HFFc6 (cell line): ENCODE data around the gene PPP1R37. TPM values are rescaled to one million over a fixed set of nuclear protein-coding genes. Genes with fewer than 3 reads are reported as not detected.

Source experiments
- DNase-seq: peaks from one replicate; pipeline ENCODE4 v3.0.0-alpha.2; 2018
- H3K27ac Mint-ChIP-seq: 2 replicates; pipeline ENCODE4 v1.8.0; 2020; ENCODE audit warnings: mild to moderate bottlenecking, mixed read lengths
- H3K27me3 Mint-ChIP-seq: 2 replicates; pipeline ENCODE4 v1.8.0; 2021; ENCODE audit warnings: mild to moderate bottlenecking, moderate library complexity, mixed read lengths; ENCODE audit not compliant: insufficient read depth
- H3K36me3 Mint-ChIP-seq: 2 replicates; pipeline ENCODE4 v1.8.0; 2021; ENCODE audit warnings: low read depth, mixed read lengths
- H3K4me1 Mint-ChIP-seq: 2 replicates; pipeline ENCODE4 v1.8.0; 2020; ENCODE audit warnings: low read depth, mixed read lengths
- H3K4me3 Mint-ChIP-seq: 2 replicates; pipeline ENCODE4 v1.8.0; 2020; ENCODE audit warnings: mild to moderate bottlenecking, moderate library complexity, mixed read lengths
- H3K9me3 Mint-ChIP-seq: 2 replicates; pipeline ENCODE4 v1.8.0; 2020; ENCODE audit warnings: mild to moderate bottlenecking, mixed read lengths
- total RNA-seq, 6 experiments: library from RNA; stranded (reverse); fragmentation: NEBNext Ultra II Directional; extraction: Animal tissue kit (Norgen Biotek cat#: 25700); gene quantifications; 2 replicates in 1 of 6; 3 replicates in 5 of 6; pipeline ENCODE4 v1.2.3, GENCODE V29; 2021
- TF ChIP-seq, protein P1 (sequence below): fragments of 200-600 bp; sonication (generic); IDR thresholded peaks from 2 replicates; pipeline ENCODE4 v1.5.0; 2021; ENCODE audit warnings: antibody characterized with exemption, mild to moderate bottlenecking

The PPP1R37 gene
- total RNA-seq, 6 experiments from 2014 or later: 20.4 to 27.4 (median 21.6) TPM

DNA sequence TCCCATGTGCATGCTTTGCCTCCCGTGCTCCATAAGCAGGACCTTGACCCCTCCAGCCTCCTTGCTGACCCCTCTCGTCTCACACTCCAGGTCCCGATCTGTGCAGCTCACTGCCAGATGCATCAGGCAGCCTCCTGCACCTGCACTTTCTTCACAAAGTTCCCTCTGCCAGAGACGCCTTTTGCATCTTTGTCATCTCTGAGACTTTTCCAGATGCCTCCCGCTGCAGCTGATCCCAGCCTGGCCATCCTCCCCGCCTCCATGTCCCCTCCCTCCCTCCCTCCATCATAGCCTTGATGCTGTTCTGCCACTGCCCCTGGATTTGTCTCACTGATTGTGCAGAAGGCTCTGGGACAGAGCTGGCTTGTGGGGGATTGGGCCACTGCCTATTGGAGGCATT is 29.9 kb downstream of the PPP1R37 start:
- Mint-ChIP-seq H3K36me3 (no peaks in the 10 kb centered on the region), H3K4me3 (no peak overlapping the region), H3K27me3 (peaks cover 2% of the 10 kb centered on the region), H3K4me1 (peaks cover 10% of the 10 kb centered on the region; the same call in 1 of the 2 replicates), H3K27ac (no peak overlapping the region), H3K9me3 (no peaks in the 10 kb centered on the region)
- TF ChIP-seq, protein P1, sequence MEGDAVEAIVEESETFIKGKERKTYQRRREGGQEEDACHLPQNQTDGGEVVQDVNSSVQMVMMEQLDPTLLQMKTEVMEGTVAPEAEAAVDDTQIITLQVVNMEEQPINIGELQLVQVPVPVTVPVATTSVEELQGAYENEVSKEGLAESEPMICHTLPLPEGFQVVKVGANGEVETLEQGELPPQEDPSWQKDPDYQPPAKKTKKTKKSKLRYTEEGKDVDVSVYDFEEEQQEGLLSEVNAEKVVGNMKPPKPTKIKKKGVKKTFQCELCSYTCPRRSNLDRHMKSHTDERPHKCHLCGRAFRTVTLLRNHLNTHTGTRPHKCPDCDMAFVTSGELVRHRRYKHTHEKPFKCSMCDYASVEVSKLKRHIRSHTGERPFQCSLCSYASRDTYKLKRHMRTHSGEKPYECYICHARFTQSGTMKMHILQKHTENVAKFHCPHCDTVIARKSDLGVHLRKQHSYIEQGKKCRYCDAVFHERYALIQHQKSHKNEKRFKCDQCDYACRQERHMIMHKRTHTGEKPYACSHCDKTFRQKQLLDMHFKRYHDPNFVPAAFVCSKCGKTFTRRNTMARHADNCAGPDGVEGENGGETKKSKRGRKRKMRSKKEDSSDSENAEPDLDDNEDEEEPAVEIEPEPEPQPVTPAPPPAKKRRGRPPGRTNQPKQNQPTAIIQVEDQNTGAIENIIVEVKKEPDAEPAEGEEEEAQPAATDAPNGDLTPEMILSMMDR: no peak
- no peak for DNase-seq

DNA sequence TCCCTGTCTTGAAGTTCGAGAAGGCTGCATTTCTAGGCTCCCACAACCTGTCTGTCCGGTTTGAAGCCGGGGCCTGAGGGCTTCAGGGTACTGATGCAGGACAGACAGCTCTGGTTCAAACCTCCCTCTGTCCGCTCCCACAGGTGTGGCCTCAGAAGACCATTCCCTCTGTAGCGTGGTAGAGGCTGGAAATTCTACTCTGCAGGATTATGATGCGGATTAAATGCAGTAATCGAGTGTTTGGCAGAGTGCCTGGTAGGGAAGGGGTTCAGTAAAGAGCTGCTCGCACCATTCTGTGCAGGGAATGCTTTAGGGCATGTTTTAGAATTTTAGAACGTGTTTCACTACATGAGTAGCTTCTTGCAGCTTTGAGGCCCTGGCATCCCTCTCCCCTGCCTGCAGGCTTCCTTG is 30.5 kb downstream of the PPP1R37 start:
- Mint-ChIP-seq H3K27ac (no peak overlapping the region), H3K27me3 (peaks cover 2% of the 10 kb centered on the region), H3K9me3 (no peaks in the 10 kb centered on the region), H3K4me1 (peaks cover 10% of the 10 kb centered on the region; the same call in 1 of the 2 replicates), H3K4me3 (no peak overlapping the region), H3K36me3 (no peaks in the 10 kb centered on the region)
- TF ChIP-seq, protein P1: no peak
- no peak for DNase-seq

DNA sequence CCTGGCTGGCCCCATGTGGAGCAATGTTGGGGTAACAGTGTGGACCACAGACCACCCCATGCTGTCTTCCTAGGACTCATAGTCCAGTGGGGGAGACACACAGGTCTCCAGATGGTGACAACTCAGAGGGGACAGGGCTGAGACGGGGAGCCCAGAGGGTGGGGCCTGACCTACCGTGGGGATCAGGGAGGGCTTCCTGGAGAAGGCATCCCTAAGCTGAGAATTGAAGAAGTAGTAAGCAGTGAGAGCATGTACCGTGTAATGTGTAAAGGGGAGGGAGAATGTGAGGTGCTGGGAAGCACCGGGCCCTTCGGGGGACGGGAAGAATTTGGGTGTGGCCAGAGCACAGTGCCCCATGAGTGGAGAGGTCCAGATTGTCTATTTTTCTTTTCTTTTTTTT is 31.0 kb downstream of the PPP1R37 start:
- peaks cover 10% of the 10 kb centered on the region; the same call in 1 of the 2 replicates for H3K4me1 Mint-ChIP-seq
- DNase-seq: no peak
- H3K9me3 Mint-ChIP-seq: no peaks in the 10 kb centered on the region

DNA sequence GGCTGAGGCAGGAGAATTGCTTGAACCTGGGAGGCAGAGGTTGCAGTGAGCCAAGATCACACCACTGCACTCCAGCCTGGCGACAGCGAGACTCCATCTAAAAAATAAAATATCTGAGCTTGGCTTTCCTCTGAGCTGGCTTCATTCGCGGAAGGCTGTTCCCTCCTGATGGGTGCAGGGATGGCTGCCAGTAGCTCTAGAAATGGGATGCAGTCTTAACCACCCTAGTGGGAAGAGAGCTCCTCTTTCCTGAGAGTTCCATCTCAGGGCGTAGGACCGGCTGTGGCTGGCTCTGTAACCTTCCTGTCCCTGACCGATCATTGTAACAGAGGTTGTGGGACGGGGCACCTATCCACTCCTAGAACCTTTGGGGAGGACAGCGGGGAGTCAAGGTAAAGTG is 32.4 kb downstream of the PPP1R37 start:
- Mint-ChIP-seq H3K4me3 (no peak overlapping the region), H3K36me3 (no peaks in the 10 kb centered on the region), H3K27me3 (no peaks in the 10 kb centered on the region; the same call in 1 of the 2 replicates), H3K9me3 (no peaks in the 10 kb centered on the region), H3K4me1 (peaks cover 10% of the 10 kb centered on the region; the same call in 1 of the 2 replicates), H3K27ac (no peak overlapping the region)
- DNase-seq: no peak
- TF ChIP-seq, protein P1: no peak

More for the DNA sequence above, 31.0 kb downstream of the PPP1R37 start:
- H3K4me3 Mint-ChIP-seq: no peak overlapping the region
- H3K27me3 Mint-ChIP-seq: no peaks in the 10 kb centered on the region; the same call in 1 of the 2 replicates
- no peaks in the 10 kb centered on the region for H3K36me3 Mint-ChIP-seq
- TF ChIP-seq, protein P1: no peak
- H3K27ac Mint-ChIP-seq: no peak overlapping the region

DNA sequence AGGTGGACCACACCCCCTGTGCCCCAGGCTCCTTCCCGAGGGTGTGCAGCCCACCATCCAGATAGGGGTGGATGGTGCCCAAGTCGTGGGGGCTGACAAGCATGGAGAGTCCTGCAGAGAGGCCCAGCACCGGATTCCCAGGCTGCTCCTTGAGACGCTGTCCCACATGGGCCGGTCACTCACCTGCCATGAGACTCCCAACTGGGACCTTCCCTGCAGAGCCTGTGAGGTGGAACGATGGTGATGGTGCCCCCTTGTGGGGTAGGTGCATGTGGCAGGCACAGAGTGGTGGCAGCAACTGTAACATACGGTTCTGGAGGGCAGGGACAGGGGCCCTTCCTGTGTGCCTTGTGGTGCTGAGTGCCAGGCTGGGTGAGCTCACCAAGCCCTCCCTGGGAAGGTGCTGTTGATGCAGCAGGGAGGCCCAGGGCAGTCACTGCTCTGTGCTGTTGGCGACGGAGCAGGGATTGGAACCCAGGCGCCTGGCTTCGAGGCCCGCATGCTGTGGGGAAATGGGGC is 33.1 kb downstream of the PPP1R37 start:
- Mint-ChIP-seq H3K4me3 (no peak overlapping the region), H3K27ac (peak overlapping the region; percentile 26; the same call in 1 of the 2 replicates), H3K36me3 (no peaks in the 10 kb centered on the region), H3K9me3 (no peaks in the 10 kb centered on the region), H3K27me3 (no peaks in the 10 kb centered on the region; the same call in 1 of the 2 replicates), H3K4me1 (peaks cover 16% of the 10 kb centered on the region; the same call in 1 of the 2 replicates)
- peak; percentile 53 for DNase-seq
- TF ChIP-seq, protein P1: peak; percentile 90
